GM12873 (cell line): ENCODE results near the gene CCDC82.

ENCODE experiments used
- TF ChIP-seq, protein P1 (sequence below): IDR thresholded peaks from 2 replicates; pipeline ENCODE4 v1.5.1; 2012; ENCODE audit warnings: low read depth, mild to moderate bottlenecking, moderate library complexity, low read length, control low read depth; ENCODE audit not compliant: insufficient read depth; ENCODE audit errors: missing control alignments

Gene CCDC82

GRCh38 chr11:96333191-96333719 lies 56.5 kb downstream of the CCDC82 start:
- TF ChIP-seq, protein P1, sequence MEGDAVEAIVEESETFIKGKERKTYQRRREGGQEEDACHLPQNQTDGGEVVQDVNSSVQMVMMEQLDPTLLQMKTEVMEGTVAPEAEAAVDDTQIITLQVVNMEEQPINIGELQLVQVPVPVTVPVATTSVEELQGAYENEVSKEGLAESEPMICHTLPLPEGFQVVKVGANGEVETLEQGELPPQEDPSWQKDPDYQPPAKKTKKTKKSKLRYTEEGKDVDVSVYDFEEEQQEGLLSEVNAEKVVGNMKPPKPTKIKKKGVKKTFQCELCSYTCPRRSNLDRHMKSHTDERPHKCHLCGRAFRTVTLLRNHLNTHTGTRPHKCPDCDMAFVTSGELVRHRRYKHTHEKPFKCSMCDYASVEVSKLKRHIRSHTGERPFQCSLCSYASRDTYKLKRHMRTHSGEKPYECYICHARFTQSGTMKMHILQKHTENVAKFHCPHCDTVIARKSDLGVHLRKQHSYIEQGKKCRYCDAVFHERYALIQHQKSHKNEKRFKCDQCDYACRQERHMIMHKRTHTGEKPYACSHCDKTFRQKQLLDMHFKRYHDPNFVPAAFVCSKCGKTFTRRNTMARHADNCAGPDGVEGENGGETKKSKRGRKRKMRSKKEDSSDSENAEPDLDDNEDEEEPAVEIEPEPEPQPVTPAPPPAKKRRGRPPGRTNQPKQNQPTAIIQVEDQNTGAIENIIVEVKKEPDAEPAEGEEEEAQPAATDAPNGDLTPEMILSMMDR, result no peak

GRCh38 chr11:96332126-96332771 lies 57.5 kb downstream of the CCDC82 start:
- TF ChIP-seq, protein P1, result no peak

DNA sequence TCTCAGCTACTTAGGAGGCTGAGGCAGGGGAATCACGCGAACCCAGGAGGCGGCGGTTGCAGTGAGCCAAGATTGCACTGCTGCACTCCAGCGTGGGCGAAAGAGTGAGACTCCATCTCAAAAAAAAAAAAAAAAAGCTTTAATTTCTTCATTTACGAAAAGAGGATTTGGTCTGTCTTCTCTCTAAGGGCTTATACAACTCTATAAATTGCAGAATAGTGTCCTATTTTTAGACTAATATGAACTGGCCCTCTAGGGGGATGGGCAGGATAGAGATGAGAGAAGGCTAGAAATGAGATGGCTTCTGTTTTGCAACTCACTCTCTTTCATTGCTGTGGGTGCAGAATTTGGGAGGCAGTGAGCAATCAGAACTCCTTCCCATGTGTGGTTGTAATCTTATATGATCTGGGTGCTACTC lies 58.0 kb downstream of the CCDC82 start:
- TF ChIP-seq, protein P1, result no peak

DNA sequence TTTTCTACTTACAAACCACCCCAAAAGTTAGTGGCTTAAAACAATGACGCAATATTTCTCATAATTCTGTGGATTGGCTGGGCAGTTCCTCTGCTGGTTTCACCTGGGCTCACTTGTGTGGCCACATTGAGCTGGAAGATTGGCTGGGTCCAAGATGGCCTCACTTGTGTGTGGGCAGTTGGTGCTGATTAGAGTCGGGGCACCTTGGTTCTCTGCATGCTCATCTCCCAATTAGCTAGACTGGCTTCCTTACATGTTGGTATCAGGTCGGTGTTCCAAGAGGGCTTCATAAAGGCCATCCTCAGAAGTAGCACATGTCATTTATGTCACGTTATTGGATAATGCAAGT lies 59.2 kb downstream of the CCDC82 start:
- TF ChIP-seq, protein P1, result no peak

GRCh38 chr11:96329855-96330510 lies 59.7 kb downstream of the CCDC82 start:
- TF ChIP-seq, protein P1, result no peak

- TF ChIP-seq, protein P1, result no peak
Measured at GRCh38 chr11:96329419-96329818, 60.3 kb downstream of the CCDC82 start.

DNA sequence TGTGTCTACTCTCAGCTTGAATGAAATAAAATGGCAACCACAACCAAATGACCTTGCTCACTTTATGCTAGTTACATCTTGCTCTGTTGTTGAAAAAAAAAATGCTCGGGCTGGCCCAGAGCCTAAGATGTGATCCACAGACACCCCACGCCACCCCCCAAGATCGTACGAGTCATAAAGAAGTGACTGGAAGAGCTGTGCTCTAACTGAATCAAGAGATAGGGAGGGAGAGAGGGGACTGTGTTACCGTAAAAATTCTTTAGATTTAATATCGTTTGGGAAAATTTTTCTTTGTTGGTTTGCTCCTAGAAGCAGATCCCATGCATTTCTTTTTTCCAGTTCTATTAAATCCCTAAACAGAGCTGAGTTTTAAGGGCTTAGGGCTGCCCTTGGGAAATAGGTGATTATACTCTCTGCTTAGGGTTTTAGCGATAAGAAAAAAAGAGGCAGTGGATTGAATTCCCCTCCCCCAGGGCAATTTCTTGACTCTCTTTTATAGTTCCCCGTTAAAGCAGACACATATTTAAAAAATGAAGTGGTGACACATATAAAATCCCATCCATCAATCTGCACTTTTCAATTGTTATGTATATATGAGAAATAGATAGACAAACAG lies 61.2 kb downstream of the CCDC82 start:
- TF ChIP-seq, protein P1, result no peak
